Activated T-helper 1 cell treated with anti-CD3 and anti-CD28 coated beads, Interleukin-2, amount 50 U/mL, for 16 hours (primary cell): ENCODE results near the gene DOCK9.

Experiments used
- DNase-seq, 2 donors: peaks; one replicate each; pipeline ENCODE4 v3.0.0-alpha.2; 2020; ENCODE audit warnings: low read depth in 1 of 2, low spot score in 1 of 2

Gene DOCK9

DNA sequence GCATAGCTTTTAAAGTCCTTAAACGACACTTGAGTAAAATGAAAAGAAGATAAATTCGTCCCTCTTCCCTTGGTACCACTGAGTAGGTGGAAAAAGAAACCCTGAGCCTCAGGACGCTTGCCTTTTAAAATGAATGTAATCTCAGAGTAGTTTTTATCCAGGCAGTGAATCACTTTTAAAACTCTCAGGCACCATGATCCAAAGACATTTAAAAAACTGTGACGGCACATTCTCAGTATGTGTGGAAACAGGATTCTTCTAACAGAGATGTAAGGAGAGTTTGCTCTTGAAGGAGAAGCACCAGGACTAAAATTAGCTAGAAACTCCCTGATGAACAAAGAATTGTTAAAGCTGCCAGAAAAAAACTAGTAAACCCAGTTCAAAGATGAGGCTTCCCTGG is 119.7 kb downstream of the DOCK9 start:
- DNase-seq, result no peak

DNA sequence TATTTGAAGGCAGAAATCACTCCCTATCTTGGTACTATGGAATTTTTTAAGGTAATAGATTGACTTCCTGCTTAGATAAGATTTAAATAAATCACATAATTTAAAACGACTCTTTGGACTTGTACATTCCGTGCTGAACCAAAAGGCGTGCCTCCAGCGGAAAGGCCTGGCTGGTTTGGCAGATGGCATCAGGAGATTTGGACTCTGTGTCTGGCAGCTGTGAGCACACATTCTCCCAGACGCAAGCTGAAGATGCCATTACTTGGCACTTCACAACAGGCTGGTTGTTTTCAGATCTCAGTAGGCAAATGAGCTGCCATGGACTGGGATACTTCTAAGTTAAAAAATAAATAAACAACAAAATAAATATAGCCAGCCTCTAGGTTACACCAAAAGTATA is 120.9 kb downstream of the DOCK9 start:
- no peak for DNase-seq

DNA sequence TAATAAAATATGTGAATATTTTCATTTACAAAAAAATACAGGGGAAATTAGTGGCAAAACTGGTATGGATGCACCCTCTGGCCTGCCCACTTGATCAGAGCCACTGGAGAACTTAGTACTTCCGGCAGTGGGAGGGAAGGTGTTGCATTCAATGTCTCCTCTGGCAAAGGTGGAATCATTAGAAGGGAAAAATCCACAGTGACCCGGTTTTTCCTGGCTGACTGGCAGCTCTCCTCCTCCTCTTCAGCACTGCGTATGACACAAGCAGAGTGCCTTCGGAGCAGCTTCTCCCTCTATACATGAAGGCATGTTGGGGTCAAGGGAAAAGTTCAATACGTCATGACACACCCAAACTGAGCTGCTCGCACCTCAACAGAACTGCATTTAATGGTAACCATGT is 123.4 kb downstream of the DOCK9 start:
- no peak for DNase-seq

DNA sequence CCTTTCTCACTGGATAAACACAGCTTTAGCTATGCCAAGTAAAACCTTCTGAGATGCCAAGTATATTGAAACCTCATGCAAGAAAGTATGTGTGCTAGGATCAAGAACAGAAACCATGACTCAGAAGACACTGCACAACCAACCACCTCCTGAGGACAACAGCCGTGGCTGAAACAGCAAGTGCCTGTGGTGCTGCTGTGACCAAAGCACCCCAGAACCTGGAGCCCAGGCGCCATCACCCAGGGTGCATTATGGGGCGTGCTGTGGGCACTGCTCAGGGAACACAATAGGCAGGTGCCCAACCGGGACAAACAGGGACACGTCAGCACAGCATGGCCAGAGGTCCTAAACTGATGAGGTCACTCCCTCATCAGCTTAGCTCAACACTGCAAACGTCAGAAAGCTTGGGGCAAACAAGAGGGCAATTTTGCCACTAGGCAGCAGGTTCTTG is 124.1 kb downstream of the DOCK9 start:
- peak in 1 of 2 donors; percentile 3 for DNase-seq

DNA sequence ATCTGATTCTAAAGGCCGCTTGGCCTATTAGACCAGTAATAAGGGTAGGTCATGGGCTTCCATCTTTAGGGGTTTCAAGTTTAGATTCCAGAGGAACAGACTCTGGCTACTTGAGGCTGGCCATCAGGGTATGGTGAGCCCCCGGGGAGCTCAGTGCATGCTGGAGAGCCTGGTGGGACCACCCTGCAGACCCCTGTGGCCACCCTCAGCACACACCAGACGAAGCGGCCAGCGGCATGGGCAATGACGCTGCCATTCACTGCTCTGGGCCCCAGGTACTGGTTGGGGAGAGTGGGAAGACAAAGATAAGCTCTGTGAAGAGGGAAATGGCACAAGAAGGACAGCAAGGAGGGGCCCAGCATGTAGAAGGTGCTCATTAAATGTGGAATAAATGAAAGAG is 126.6 kb downstream of the DOCK9 start:
- DNase-seq, result no peak

DNA sequence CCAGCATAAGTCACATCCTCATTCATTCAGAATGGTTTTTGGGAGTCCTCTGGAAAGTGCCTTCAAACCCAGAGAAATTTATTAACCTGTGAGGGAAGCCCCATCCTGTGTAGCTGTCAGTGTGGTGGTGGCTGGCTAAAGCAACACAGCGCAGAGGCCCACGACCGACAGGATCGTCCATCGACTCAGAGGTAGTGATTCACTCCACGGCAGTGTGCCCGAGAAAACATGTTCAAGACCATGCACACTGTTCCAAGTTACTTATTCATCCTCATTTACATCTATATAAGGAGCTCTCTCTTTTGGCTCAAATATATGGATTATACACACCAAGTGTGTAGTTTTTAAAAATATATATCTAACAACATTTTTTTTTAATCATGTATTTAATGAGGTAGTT is 129.1 kb downstream of the DOCK9 start:
- DNase-seq, result no peak

DNA sequence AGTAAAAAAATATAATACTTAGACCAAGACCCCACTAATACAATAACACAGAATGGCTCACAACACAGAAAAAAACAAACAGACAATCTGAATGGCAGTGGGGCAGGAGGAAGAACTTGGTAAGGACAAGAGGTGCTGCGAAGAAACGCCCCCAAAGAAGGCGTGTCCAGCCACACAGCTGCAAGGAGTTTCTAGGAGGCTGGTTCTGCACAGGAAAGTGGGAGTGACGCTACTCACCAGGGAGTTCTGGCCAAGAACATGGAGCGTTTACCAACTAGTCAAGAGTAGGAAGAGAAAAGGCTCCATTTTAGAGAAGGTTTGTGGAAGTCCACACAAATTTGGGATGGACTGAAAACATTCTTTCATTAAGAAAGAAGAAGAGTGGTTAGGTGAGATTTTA is 130.1 kb downstream of the DOCK9 start:
- DNase-seq, result no peak

DNA sequence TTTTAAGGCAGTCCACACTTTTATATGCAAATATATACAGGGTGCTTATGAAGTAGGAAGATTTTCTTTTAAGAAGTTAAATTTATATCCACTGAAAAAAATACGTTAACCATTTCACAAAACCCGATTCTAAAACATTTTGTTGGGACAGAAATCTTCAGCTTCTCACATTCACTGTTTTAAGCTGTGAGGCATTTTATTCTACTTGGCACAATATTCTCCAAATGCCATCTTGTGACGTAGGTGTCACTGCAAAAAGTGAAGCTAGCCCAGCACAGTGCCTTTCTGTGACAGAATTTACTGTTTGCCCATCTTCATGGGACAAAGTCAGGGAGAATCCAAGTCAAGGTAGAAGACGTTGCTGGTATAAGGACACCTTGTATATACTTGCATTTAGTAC is 130.9 kb downstream of the DOCK9 start:
- DNase-seq, result no peak

DNA sequence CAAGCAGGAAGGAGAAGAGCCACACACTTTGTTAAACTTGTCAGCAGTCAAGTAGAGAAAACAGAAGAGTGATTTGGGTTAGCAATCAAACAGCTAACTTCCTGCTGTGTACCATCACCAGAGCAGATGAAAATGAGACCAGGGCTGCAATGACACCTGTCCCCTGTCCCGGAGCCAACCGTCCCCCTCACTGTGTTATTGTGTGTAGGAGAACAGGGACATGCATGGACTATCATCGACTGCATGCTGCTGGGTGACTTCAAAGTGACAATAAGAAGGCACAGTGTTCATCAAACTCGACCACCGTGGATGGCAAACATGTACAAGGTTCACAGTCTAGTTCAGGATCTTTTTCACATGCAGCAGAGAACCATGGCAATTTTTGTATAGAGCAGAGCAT is 131.3 kb downstream of the DOCK9 start:
- no peak for DNase-seq

DNA sequence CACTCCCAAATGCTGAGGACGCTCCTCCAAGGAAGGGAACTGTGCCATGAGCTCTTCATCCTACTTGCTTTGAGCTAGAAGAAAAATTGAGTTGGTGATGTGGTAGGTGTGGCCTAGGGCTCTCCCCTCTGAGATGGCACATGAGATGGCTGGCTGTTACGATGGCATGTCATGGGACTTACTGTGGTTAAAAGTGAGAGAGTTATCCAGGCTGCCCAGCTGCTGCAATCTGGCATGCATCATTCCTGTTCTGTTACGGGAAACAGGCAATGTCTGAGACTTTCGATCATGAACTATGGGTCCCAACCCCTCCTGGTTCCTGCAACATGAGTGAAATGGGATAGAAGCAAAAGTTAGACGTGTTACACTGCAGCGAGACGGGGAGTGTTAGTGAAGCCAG is 132.1 kb downstream of the DOCK9 start:
- DNase-seq, result no peak

DNA sequence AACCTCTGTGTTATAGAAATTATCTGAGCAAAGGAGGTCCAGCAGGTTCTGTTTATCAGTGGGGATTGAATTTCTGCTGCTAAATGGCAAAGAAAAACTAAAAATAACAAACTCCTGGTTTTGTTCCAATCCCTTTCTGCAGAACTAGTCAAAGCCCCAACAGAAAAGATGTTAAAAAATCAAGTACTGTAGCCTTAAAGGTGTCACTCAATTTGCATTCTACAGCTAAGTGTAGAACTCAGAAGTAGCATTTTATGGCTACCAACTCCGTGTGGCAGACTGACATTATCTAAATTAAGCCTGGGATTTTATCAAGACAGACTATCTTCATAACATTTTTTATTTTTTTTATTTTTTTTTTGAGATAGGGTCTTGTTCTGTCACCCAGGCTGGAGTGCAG is 133.8 kb downstream of the DOCK9 start:
- DNase-seq, result no peak

DNA sequence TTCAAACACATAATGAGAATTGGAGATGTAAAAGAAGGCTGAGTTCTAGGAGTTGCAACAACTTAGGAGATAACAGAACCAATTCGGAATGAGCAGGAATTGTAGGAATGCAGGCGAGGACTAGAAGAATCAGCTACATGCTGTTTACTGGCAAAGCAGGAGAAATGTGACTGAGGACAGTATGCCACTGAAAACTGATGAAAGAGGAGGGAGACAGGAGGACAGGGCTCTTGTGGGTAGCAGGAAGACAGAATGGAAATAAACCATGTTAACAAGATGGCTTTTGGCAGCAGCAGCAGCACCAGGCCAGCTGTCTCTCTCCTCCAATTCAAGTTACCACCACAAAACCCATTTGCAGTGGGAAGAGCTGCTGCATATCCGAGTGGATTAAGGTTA is 134.4 kb downstream of the DOCK9 start:
- no peak for DNase-seq

DNA sequence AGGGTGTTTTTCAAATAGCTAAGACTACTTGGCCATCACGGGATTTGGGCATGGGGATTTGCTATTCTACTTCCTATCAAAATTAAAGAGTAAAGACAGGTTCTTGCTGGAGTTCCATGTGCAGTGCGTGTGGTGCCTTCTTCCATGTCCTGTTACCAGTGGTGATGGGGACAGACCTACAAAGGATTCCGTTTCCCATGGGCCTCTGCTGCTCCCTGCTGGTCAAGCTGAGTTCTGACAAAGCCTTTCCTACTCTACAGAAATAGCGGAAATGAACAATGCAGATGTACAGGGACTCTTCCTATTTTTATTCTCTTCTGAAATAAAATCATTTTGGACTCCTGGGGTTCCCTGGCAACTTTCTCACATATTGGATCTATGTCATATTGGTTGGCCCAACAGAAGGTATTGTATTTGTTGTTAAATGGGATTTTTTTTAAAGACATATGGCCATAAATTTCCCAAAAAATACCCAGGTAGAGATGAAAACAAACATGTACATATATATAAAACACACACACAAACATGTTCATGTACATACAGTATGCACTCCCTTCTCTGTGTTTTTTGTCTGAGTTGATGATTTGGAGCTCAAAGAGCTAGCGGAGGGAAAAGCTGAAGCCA is 134.9 kb downstream of the DOCK9 start:
- peak; percentile 14 to 20 for DNase-seq

DNA sequence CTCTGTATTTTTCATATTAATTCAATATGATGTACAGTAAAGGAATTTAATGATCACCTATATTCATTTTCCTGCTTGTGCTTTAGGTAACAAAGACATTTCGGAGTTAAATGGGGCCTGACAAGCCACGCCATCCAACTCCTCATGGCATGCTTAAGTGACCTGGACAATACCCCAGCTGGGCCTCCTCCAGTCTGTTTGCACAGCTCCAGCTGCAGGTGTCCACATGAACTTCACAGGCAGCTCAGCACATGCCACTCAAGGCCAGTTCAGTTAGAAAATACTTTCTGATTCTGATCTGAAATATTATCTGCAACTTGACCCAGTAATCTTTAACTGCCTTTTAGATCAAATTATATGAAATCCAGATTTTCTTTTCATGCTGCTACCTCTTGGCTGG is 135.8 kb downstream of the DOCK9 start:
- no peak for DNase-seq

DNA sequence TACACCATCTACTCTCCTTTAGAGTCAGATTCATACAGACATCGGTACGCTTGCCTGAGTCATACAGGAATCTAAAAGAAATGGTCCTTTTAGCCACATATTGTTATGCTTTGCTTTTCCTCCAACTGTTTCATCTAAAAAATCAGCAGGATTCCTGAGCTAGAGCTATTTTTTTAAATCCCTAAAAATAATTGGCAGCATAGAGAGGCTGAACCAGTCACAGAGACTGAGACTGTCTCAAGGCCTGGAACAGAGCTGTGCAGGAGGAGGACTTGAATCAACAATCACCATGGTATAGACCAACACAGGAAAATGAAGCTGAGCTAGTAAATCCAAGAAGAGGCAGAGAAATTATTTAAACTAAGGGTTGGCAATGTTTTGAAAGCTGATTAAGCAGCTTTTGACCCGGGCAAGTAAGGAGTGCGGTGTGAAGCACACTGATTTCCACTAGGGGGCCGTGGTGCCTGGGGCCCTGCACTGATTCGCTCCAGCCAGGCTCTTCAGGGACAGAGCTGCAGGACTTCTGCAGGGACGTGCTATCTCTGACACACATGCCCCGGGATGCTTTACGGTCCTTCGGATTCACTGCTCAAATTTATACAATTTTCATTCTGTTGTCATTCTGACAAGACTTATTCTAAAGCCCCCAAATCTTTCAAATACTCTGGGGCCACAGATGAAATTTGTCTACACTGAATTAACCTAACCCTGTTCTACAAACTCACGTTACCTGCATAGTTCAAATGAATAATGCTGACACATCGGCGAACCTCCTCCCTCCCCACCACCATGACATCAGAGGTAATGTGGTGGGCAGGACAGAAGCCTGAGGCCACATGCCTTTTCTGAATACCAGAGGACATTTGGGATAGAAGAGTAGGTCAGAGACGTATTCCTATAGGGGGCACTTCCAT is 137.8 kb downstream of the DOCK9 start:
- DNase-seq, result no peak

DNA sequence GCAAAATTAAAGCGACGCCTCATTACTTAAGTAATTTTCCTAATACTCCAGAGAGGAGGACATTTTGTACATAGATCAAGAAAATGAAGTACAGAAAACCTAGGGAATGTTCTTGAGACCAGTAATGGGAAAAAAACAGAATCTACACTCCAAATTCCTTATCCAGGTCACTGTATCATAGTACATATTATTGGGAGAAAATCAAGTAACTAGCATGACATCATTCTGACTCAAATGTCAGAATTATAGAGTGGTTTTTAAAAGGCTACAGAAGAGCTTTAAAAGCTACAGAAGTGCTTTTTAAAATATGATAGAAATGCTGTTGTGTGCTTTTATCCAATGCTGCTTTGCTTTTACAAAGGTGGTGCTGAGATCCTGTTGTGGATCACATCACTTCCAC is 139.1 kb downstream of the DOCK9 start:
- no peak for DNase-seq

DNA sequence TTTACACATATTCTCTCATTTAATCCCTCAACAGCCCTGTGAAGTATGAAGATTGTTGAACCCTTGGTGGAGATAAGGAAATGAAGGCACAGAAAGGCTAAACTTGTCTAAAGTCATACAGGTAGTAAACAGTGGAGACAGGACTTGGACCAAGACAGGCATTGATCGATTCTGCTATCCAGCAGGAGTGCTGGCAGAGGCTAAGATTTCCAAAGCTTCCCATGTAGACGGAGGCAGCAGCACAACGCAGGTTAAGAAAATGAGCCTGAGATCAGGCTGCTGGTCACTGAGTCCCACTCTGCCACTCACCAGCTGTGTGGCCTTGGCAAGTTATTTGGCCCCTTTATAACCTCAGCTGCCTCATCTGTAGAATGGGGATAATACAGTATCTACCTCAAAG is 140.0 kb downstream of the DOCK9 start:
- no peak for DNase-seq

DNA sequence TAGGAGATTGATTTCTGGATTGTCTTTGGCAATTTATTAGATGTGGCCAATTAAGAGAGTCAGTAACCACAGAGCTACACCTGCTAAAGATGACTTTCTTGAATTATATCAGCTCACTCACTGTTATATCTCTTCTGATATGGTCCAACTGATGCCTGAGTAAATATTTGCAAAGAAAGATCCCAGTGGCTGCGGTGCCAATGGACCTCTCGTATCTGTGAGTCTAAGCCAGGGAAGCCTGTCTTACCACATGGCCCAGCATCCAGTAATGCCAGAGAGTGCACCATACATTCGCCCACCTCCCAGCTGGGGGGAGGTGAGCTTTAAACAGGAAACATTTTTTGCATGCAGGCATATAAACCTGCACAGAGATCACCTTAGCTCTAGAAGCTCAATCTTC is 142.7 kb downstream of the DOCK9 start:
- no peak for DNase-seq

DNA sequence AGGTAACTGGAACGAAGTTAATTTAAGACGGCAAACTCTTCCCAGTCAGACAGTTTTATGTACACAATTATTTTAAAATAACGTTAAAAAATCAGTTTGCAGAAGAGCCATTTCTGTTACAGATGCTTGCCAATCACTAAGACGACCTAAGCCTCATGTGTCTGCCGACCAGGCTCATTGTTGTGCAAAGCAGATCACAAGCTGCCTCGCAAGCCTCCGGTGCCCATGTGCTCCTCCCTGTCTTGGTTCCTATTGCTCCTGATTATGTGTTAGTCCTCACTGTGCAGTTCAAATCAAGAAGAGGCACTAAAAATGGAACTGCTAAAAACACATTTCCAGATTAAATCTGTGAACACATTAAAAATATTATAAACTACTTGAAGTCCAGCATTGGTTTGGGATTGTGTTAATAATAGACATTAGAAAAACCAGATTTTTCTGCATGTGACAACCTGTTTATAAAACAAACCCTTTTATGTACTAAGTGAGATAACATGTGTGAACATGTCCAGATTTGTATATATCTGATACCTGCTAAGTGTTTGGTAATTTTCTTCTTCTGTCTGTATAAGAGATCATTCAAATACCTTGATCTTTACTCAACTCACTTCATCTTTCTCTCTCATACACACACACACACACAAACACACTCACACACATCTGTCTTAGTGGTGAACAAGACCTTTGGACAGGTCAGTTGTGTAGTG is 143.5 kb downstream of the DOCK9 start:
- DNase-seq, result no peak

DNA sequence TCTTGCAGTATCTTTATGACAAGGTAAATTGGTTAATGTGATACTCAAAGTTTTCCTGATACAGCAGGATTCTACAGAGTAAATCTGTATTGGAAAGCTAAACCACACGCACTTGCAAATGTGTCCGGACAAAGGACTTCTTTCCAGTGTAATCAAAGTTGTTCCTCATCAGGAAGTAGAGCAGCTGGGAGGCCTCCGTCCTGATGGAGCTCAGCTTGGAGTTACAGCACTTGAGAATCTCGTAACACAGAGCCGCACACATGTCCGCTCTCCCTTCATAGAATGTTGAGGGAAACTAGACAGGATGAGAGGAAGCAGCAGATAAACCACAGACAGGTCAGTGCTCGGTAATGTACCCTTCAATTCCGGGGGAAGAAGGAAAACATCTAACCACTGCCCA is 146.6 kb downstream of the DOCK9 start:
- DNase-seq, result no peak

DNA sequence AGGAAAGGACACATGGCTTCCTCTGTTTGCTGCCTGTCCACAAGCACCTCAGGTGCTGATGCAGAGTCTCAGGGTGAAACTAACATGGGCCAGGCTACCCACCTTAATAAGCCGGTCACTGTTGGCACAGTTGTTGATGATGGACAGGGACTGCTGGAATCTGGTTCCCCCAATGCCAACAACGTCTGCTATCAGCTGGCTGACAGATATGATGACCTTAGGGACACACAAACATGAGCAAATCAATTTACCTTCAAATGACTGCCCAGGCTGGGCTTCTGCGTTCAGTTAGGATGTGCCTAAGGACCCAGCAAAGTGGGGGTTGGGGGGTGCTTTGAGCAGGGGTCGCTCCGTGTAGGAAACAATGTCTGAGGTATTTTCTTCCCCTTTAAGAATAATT is 148.3 kb downstream of the DOCK9 start:
- DNase-seq, result no peak

DNA sequence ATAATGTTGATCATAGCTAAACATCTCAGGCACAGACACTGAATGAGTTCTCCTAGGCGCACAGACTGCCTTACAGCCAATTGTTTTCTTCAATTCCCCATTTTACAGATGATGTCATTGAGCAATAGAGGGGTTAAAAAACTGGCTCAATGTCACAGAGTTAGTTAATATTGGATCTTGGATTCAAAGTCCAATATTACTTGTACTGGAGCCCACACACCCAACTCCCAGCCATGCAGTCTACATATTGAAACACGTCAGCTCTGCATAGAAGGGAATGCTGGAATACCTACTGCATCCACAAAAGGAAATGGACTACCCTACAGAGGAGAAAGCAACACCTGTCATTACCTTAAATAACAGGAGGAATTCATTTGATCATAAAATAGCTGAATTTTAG is 149.2 kb downstream of the DOCK9 start:
- no peak for DNase-seq
